Measurements from ENCODE around the gene PIGA.

GRCh38 chrX:15335135-15336022, at the start of gene PIGA:
- TF ChIP-seq CTCF (conservative IDR thresholded peaks at IDR 0.05; ENCODE audit: low read length) (no peak), EZH2phosphoT487 (IDR thresholded peaks at IDR 0.05; ENCODE audit: borderline replicate concordance) (no peak)

Measured in Loucy (cell line).